Measurements from ENCODE around the gene SLC8A3. TPM values are rescaled to one million over a fixed set of nuclear protein-coding genes. Genes with fewer than 3 reads are reported as not detected.

The SLC8A3 gene
- total RNA-seq, 1 donor from 2014 or later = 9.8 TPM

GRCh38 chr14:70186900-70187451 is 1.8 kb downstream of the SLC8A3 start:
- peaks cover 10% of the 10 kb centered on the region for H3K9me3 Mint-ChIP-seq (ENCODE audit: unreplicated experiment)
- H3K27me3 Mint-ChIP-seq (ENCODE audit: unreplicated experiment) = peaks cover 7% of the 10 kb centered on the region
- TF ChIP-seq CTCF (IDR thresholded peaks at IDR 0.05; ENCODE audit: partially characterized antibody, unreplicated experiment) = no peak
- peaks cover 2% of the 10 kb centered on the region for H3K4me1 Mint-ChIP-seq (ENCODE audit: low read depth, unreplicated experiment)
- H3K27ac Mint-ChIP-seq (ENCODE audit: unreplicated experiment) = peak overlapping the region; percentile 75
- H3K4me3 Mint-ChIP-seq (ENCODE audit: unreplicated experiment) = peak overlapping the region; percentile 98
- peak; percentile 27 for DNase-seq
- H3K36me3 Mint-ChIP-seq (ENCODE audit: unreplicated experiment) = no peaks in the 10 kb centered on the region

- H3K4me1 Mint-ChIP-seq (ENCODE audit: low read depth, unreplicated experiment) = peaks cover 2% of the 10 kb centered on the region
- no peak overlapping the region for H3K4me3 Mint-ChIP-seq (ENCODE audit: unreplicated experiment)
- no peak overlapping the region for H3K27ac Mint-ChIP-seq (ENCODE audit: unreplicated experiment)
- peaks cover 7% of the 10 kb centered on the region for H3K9me3 Mint-ChIP-seq (ENCODE audit: unreplicated experiment)
- TF ChIP-seq CTCF (IDR thresholded peaks at IDR 0.05; ENCODE audit: partially characterized antibody, unreplicated experiment) = no peak
- peaks cover 1% of the 10 kb centered on the region for H3K36me3 Mint-ChIP-seq (ENCODE audit: unreplicated experiment)
- peaks cover 7% of the 10 kb centered on the region for H3K27me3 Mint-ChIP-seq (ENCODE audit: unreplicated experiment)
- no peak for DNase-seq
Measured at GRCh38 chr14:70183991-70184390, 4.8 kb downstream of the SLC8A3 start.

- no peaks in the 10 kb centered on the region for H3K4me1 Mint-ChIP-seq (ENCODE audit: low read depth, unreplicated experiment)
- H3K9me3 Mint-ChIP-seq (ENCODE audit: unreplicated experiment) = peaks cover 1% of the 10 kb centered on the region
- no peak overlapping the region for H3K4me3 Mint-ChIP-seq (ENCODE audit: unreplicated experiment)
- H3K36me3 Mint-ChIP-seq (ENCODE audit: unreplicated experiment) = peaks cover 5% of the 10 kb centered on the region
- no peak overlapping the region for H3K27ac Mint-ChIP-seq (ENCODE audit: unreplicated experiment)
- no peak for DNase-seq
- no peak for TF ChIP-seq CTCF (IDR thresholded peaks at IDR 0.05; ENCODE audit: partially characterized antibody, unreplicated experiment)
- no peaks in the 10 kb centered on the region for H3K27me3 Mint-ChIP-seq (ENCODE audit: unreplicated experiment)
Measured at GRCh38 chr14:70181276-70181675, 7.5 kb downstream of the SLC8A3 start.

GRCh38 chr14:70180718-70181117 is 8.0 kb downstream of the SLC8A3 start:
- no peak for TF ChIP-seq CTCF (IDR thresholded peaks at IDR 0.05; ENCODE audit: partially characterized antibody, unreplicated experiment)
- Mint-ChIP-seq H3K4me1 (ENCODE audit: low read depth, unreplicated experiment) (no peaks in the 10 kb centered on the region), H3K9me3 (ENCODE audit: unreplicated experiment) (peaks cover 1% of the 10 kb centered on the region), H3K27ac (ENCODE audit: unreplicated experiment) (no peak overlapping the region), H3K27me3 (ENCODE audit: unreplicated experiment) (no peaks in the 10 kb centered on the region), H3K4me3 (ENCODE audit: unreplicated experiment) (no peak overlapping the region), H3K36me3 (ENCODE audit: unreplicated experiment) (peaks cover 5% of the 10 kb centered on the region)
- no peak for DNase-seq

GRCh38 chr14:70177081-70177800 is 11.5 kb downstream of the SLC8A3 start:
- TF ChIP-seq CTCF (IDR thresholded peaks at IDR 0.05; ENCODE audit: partially characterized antibody, unreplicated experiment) = no peak
- H3K9me3 Mint-ChIP-seq (ENCODE audit: unreplicated experiment) = peaks cover 1% of the 10 kb centered on the region
- H3K4me3 Mint-ChIP-seq (ENCODE audit: unreplicated experiment) = no peak overlapping the region
- no peaks in the 10 kb centered on the region for H3K27me3 Mint-ChIP-seq (ENCODE audit: unreplicated experiment)
- peaks cover 5% of the 10 kb centered on the region for H3K36me3 Mint-ChIP-seq (ENCODE audit: unreplicated experiment)
- DNase-seq = no peak
- no peaks in the 10 kb centered on the region for H3K4me1 Mint-ChIP-seq (ENCODE audit: low read depth, unreplicated experiment)
- no peak overlapping the region for H3K27ac Mint-ChIP-seq (ENCODE audit: unreplicated experiment)
